ENCODE results near the gene HTR2A. TPM values are rescaled to one million over a fixed set of nuclear protein-coding genes. Genes with fewer than 3 reads are reported as not detected.

HTR2A gene
- polyA plus RNA-seq, 2 donors, result 0.01 to 0.02 TPM

- WGBS, 2 donors, result 92 to 95% methylated on average over 5 of the region's 5 CpGs
- no peaks in the 10 kb centered on the region for H3K27me3 ChIP-seq (ENCODE audit: control insufficient read depth in 1 of 2, insufficient read depth in 2 of 2, low read length in 2 of 2)
Measured at GRCh38 chr13:46803586-46803985, 93.3 kb downstream of the HTR2A start.

GRCh38 chr13:46801858-46802257 lies 95.0 kb downstream of the HTR2A start:
- WGBS, 2 donors, result 43 to 48% methylated on average over 1 of the region's 1 CpG

More at GRCh38 chr13:46803586-46803985, 93.3 kb downstream of the HTR2A start:
- Histone ChIP-seq H3K27ac (ENCODE audit: low read depth in 2 of 2, low read length in 1 of 2) (no peak overlapping the region), H3K4me3 (ENCODE audit: low read depth in 1 of 2, low read length in 2 of 2) (no peak overlapping the region), H3K9me3 (ENCODE audit: control insufficient read depth in 2 of 2, insufficient read depth in 1 of 2, low read depth in 1 of 2, low read length in 1 of 2) (no peaks in the 10 kb centered on the region), H3K4me1 (ENCODE audit: control insufficient read depth in 2 of 2, insufficient read depth in 2 of 2, low read length in 1 of 2) (no peaks in the 10 kb centered on the region), H3K36me3 (ENCODE audit: control insufficient read depth in 2 of 2, insufficient read depth in 2 of 2, low read length in 1 of 2) (no peaks in the 10 kb centered on the region)

GRCh38 chr13:46799139-46799538 lies 97.7 kb downstream of the HTR2A start:
- peaks cover 0 to 2% of the 10 kb centered on the region in 2 donors for H3K4me1 ChIP-seq (ENCODE audit: control insufficient read depth in 2 of 2, insufficient read depth in 2 of 2, low read length in 1 of 2)
- H3K36me3 ChIP-seq (ENCODE audit: control insufficient read depth in 2 of 2, insufficient read depth in 2 of 2, low read length in 1 of 2), result no peaks in the 10 kb centered on the region
- no peaks in the 10 kb centered on the region for H3K27me3 ChIP-seq (ENCODE audit: control insufficient read depth in 1 of 2, insufficient read depth in 2 of 2, low read length in 2 of 2)
- 88 to 92% methylated on average over 4 of the region's 4 CpGs for WGBS, 2 donors
- no peaks in the 10 kb centered on the region for H3K9me3 ChIP-seq (ENCODE audit: control insufficient read depth in 2 of 2, insufficient read depth in 1 of 2, low read depth in 1 of 2, low read length in 1 of 2)
- H3K27ac ChIP-seq (ENCODE audit: low read depth in 2 of 2, low read length in 1 of 2), result no peak overlapping the region
- no peak overlapping the region for H3K4me3 ChIP-seq (ENCODE audit: low read depth in 1 of 2, low read length in 2 of 2)

More at GRCh38 chr13:46801858-46802257, 95.0 kb downstream of the HTR2A start:
- no peak overlapping the region for H3K4me3 ChIP-seq (ENCODE audit: low read depth in 1 of 2, low read length in 2 of 2)
- H3K9me3 ChIP-seq (ENCODE audit: control insufficient read depth in 2 of 2, insufficient read depth in 1 of 2, low read depth in 1 of 2, low read length in 1 of 2), result no peaks in the 10 kb centered on the region
- H3K36me3 ChIP-seq (ENCODE audit: control insufficient read depth in 2 of 2, insufficient read depth in 2 of 2, low read length in 1 of 2), result no peaks in the 10 kb centered on the region
- no peak overlapping the region for H3K27ac ChIP-seq (ENCODE audit: low read depth in 2 of 2, low read length in 1 of 2)
- no peaks in the 10 kb centered on the region for H3K4me1 ChIP-seq (ENCODE audit: control insufficient read depth in 2 of 2, insufficient read depth in 2 of 2, low read length in 1 of 2)
- H3K27me3 ChIP-seq (ENCODE audit: control insufficient read depth in 1 of 2, insufficient read depth in 2 of 2, low read length in 2 of 2), result no peaks in the 10 kb centered on the region

- Histone ChIP-seq H3K4me3 (ENCODE audit: low read depth in 1 of 2, low read length in 2 of 2) (peak overlapping the region; percentile 73 to 82), H3K9me3 (ENCODE audit: control insufficient read depth in 2 of 2, insufficient read depth in 1 of 2, low read depth in 1 of 2, low read length in 1 of 2) (no peaks in the 10 kb centered on the region), H3K27ac (ENCODE audit: low read depth in 2 of 2, low read length in 1 of 2) (peak overlapping the region; percentile 83 to 88), H3K4me1 (ENCODE audit: control insufficient read depth in 2 of 2, insufficient read depth in 2 of 2, low read length in 1 of 2) (peaks cover 0 to 2% of the 10 kb centered on the region in 2 donors), H3K27me3 (ENCODE audit: control insufficient read depth in 1 of 2, insufficient read depth in 2 of 2, low read length in 2 of 2) (no peaks in the 10 kb centered on the region), H3K36me3 (ENCODE audit: control insufficient read depth in 2 of 2, insufficient read depth in 2 of 2, low read length in 1 of 2) (no peaks in the 10 kb centered on the region)
- WGBS, 2 donors, result 35 to 48% methylated on average over 9 of the region's 9 CpGs
Measured at GRCh38 chr13:46797501-46798237, 99.2 kb downstream of the HTR2A start.

GRCh38 chr13:46796515-46797474 lies 100.1 kb downstream of the HTR2A start, which contains the start of gene ESD:
TSS of gene ESD (minus strand) at chr13:46797161. CDS start at chr13:46791413, 5,748 bp downstream.
- no peaks in the 10 kb centered on the region for H3K27me3 ChIP-seq (ENCODE audit: control insufficient read depth in 1 of 2, insufficient read depth in 2 of 2, low read length in 2 of 2)
- peaks cover 0 to 2% of the 10 kb centered on the region in 2 donors for H3K4me1 ChIP-seq (ENCODE audit: control insufficient read depth in 2 of 2, insufficient read depth in 2 of 2, low read length in 1 of 2)
- peak within 1 kb of the TSS; percentile 83 to 92 for H3K27ac ChIP-seq (ENCODE audit: low read depth in 2 of 2, low read length in 1 of 2)
- no peaks in the 10 kb centered on the region for H3K9me3 ChIP-seq (ENCODE audit: control insufficient read depth in 2 of 2, insufficient read depth in 1 of 2, low read depth in 1 of 2, low read length in 1 of 2)
- WGBS, 2 donors, result 0% methylated on average over 73 to 77 of the region's 77 CpGs
- H3K4me3 ChIP-seq (ENCODE audit: low read depth in 1 of 2, low read length in 2 of 2), result peak within 1 kb of the TSS; percentile 73 to 82
- no peaks in the 10 kb centered on the region for H3K36me3 ChIP-seq (ENCODE audit: control insufficient read depth in 2 of 2, insufficient read depth in 2 of 2, low read length in 1 of 2)

- 62 to 68% methylated on average over 5 of the region's 5 CpGs for WGBS, 2 donors
- Histone ChIP-seq H3K36me3 (ENCODE audit: control insufficient read depth in 2 of 2, insufficient read depth in 2 of 2, low read length in 1 of 2) (no peaks in the 10 kb centered on the region), H3K9me3 (ENCODE audit: control insufficient read depth in 2 of 2, insufficient read depth in 1 of 2, low read depth in 1 of 2, low read length in 1 of 2) (no peaks in the 10 kb centered on the region)
Measured at GRCh38 chr13:46796129-46796514, 100.7 kb downstream of the HTR2A start.

GRCh38 chr13:46795321-46795720 lies 101.5 kb downstream of the HTR2A start:
- Histone ChIP-seq H3K9me3 (ENCODE audit: control insufficient read depth in 2 of 2, insufficient read depth in 1 of 2, low read depth in 1 of 2, low read length in 1 of 2) (no peaks in the 10 kb centered on the region), H3K27ac (ENCODE audit: low read depth in 2 of 2, low read length in 1 of 2) (no peak overlapping the region), H3K36me3 (ENCODE audit: control insufficient read depth in 2 of 2, insufficient read depth in 2 of 2, low read length in 1 of 2) (no peaks in the 10 kb centered on the region), H3K4me3 (ENCODE audit: low read depth in 1 of 2, low read length in 2 of 2) (no peak overlapping the region), H3K4me1 (ENCODE audit: control insufficient read depth in 2 of 2, insufficient read depth in 2 of 2, low read length in 1 of 2) (peaks cover 0 to 2% of the 10 kb centered on the region in 2 donors), H3K27me3 (ENCODE audit: control insufficient read depth in 1 of 2, insufficient read depth in 2 of 2, low read length in 2 of 2) (no peaks in the 10 kb centered on the region)
- WGBS, 2 donors, result 88% methylated on average over 6 of the region's 6 CpGs

More at GRCh38 chr13:46796129-46796514, 100.7 kb downstream of the HTR2A start:
- H3K4me3 ChIP-seq (ENCODE audit: low read depth in 1 of 2, low read length in 2 of 2), result peak overlapping the region; percentile 73 to 82
- peaks cover 0 to 2% of the 10 kb centered on the region in 2 donors for H3K4me1 ChIP-seq (ENCODE audit: control insufficient read depth in 2 of 2, insufficient read depth in 2 of 2, low read length in 1 of 2)
- no peaks in the 10 kb centered on the region for H3K27me3 ChIP-seq (ENCODE audit: control insufficient read depth in 1 of 2, insufficient read depth in 2 of 2, low read length in 2 of 2)
- H3K27ac ChIP-seq (ENCODE audit: low read depth in 2 of 2, low read length in 1 of 2), result peak overlapping the region; percentile 83 to 92

GRCh38 chr13:46783504-46783903 lies 113.3 kb downstream of the HTR2A start:
- H3K9me3 ChIP-seq (ENCODE audit: control insufficient read depth in 2 of 2, insufficient read depth in 1 of 2, low read depth in 1 of 2, low read length in 1 of 2), result no peaks in the 10 kb centered on the region
- no peak overlapping the region for H3K4me3 ChIP-seq (ENCODE audit: low read depth in 1 of 2, low read length in 2 of 2)
- 90 to 95% methylated on average over 3 of the region's 3 CpGs for WGBS, 2 donors
- peaks cover 3 to 4% of the 10 kb centered on the region in 2 donors for H3K36me3 ChIP-seq (ENCODE audit: control insufficient read depth in 2 of 2, insufficient read depth in 2 of 2, low read length in 1 of 2)
- H3K27ac ChIP-seq (ENCODE audit: low read depth in 2 of 2, low read length in 1 of 2), result no peak overlapping the region
- H3K27me3 ChIP-seq (ENCODE audit: control insufficient read depth in 1 of 2, insufficient read depth in 2 of 2, low read length in 2 of 2), result no peaks in the 10 kb centered on the region
- H3K4me1 ChIP-seq (ENCODE audit: control insufficient read depth in 2 of 2, insufficient read depth in 2 of 2, low read length in 1 of 2), result no peaks in the 10 kb centered on the region

GRCh38 chr13:46782691-46783090 lies 114.2 kb downstream of the HTR2A start:
- 73 to 80% methylated on average over 2 of the region's 2 CpGs for WGBS, 2 donors
- H3K4me1 ChIP-seq (ENCODE audit: control insufficient read depth in 2 of 2, insufficient read depth in 2 of 2, low read length in 1 of 2), result no peaks in the 10 kb centered on the region
- H3K27me3 ChIP-seq (ENCODE audit: control insufficient read depth in 1 of 2, insufficient read depth in 2 of 2, low read length in 2 of 2), result no peaks in the 10 kb centered on the region
- H3K36me3 ChIP-seq (ENCODE audit: control insufficient read depth in 2 of 2, insufficient read depth in 2 of 2, low read length in 1 of 2), result peaks cover 3 to 4% of the 10 kb centered on the region in 2 donors
- H3K4me3 ChIP-seq (ENCODE audit: low read depth in 1 of 2, low read length in 2 of 2), result no peak overlapping the region
- no peak overlapping the region for H3K27ac ChIP-seq (ENCODE audit: low read depth in 2 of 2, low read length in 1 of 2)
- H3K9me3 ChIP-seq (ENCODE audit: control insufficient read depth in 2 of 2, insufficient read depth in 1 of 2, low read depth in 1 of 2, low read length in 1 of 2), result no peaks in the 10 kb centered on the region
